Measurements from ENCODE around the gene PTPRQ.
"Not testable (repeated sequence)": the region's sequence is repeated elsewhere in the genome, so short reads cannot be mapped to it uniquely, and the experiment has no call there.

PTPRQ gene

GRCh38 chr12:80443974-80444666 is at the start of gene PTPRQ:
Gene PTPRQ (plus strand): TSS chr12:80444235. CDS start chr12:80444346, 111 bp downstream.
- no peak for DNase-seq (ENCODE audit: low read depth in 2 of 2)

GRCh38 chr12:80400571-80400991 is 43.5 kb upstream of the PTPRQ start:
- DNase-seq (ENCODE audit: low read depth in 2 of 2), result no peak

GRCh38 chr12:80401191-80401590 is 42.8 kb upstream of the PTPRQ start:
- DNase-seq (ENCODE audit: low read depth in 2 of 2), result no peak

- DNase-seq (ENCODE audit: low read depth in 2 of 2), result no peak
These were observed 39.4 kb upstream of the PTPRQ start for GRCh38 chr12:80404629-80405028.

GRCh38 chr12:80406253-80406652 is 37.8 kb upstream of the PTPRQ start:
- no peak for DNase-seq (ENCODE audit: low read depth in 2 of 2)

GRCh38 chr12:80411787-80412186 is 32.2 kb upstream of the PTPRQ start:
- DNase-seq (ENCODE audit: low read depth in 2 of 2), result no peak

- no peak for DNase-seq (ENCODE audit: low read depth in 2 of 2)
These were observed 31.6 kb upstream of the PTPRQ start for GRCh38 chr12:80412343-80412953.

GRCh38 chr12:80413462-80413861 is 30.6 kb upstream of the PTPRQ start:
- no peak for DNase-seq (ENCODE audit: low read depth in 2 of 2)

GRCh38 chr12:80415466-80415865 is 28.6 kb upstream of the PTPRQ start:
- no peak for DNase-seq (ENCODE audit: low read depth in 2 of 2)

- no peak for DNase-seq (ENCODE audit: low read depth in 2 of 2)
These were observed 24.4 kb upstream of the PTPRQ start for GRCh38 chr12:80419644-80420043.

GRCh38 chr12:80420075-80420474 is 24.0 kb upstream of the PTPRQ start:
- no peak for DNase-seq (ENCODE audit: low read depth in 2 of 2)

GRCh38 chr12:80422550-80422949 is 21.5 kb upstream of the PTPRQ start:
- no peak for DNase-seq (ENCODE audit: low read depth in 2 of 2)

- no peak for DNase-seq (ENCODE audit: low read depth in 2 of 2)
These were observed 12.0 kb upstream of the PTPRQ start for GRCh38 chr12:80432061-80432460.

GRCh38 chr12:80441921-80442320 is 2.1 kb upstream of the PTPRQ start:
- no peak for DNase-seq (ENCODE audit: low read depth in 2 of 2)

GRCh38 chr12:80442426-80443222 is 1.4 kb upstream of the PTPRQ start:
- no peak for DNase-seq (ENCODE audit: low read depth in 2 of 2)

- no peak for DNase-seq (ENCODE audit: low read depth in 2 of 2)
These were observed 1.2 kb downstream of the PTPRQ start for GRCh38 chr12:80445083-80445793.

GRCh38 chr12:80456513-80456912 is 12.5 kb downstream of the PTPRQ start:
- no peak for DNase-seq (ENCODE audit: low read depth in 2 of 2)

- DNase-seq (ENCODE audit: low read depth in 2 of 2), result no peak
These were observed 16.9 kb downstream of the PTPRQ start for GRCh38 chr12:80460972-80461371.

- DNase-seq (ENCODE audit: low read depth in 2 of 2), result not testable (repeated sequence)
These were observed 17.8 kb downstream of the PTPRQ start for GRCh38 chr12:80461851-80462250.

- DNase-seq (ENCODE audit: low read depth in 2 of 2), result no peak
These were observed 25.6 kb downstream of the PTPRQ start for GRCh38 chr12:80469681-80470080.

GRCh38 chr12:80470403-80470802 is 26.4 kb downstream of the PTPRQ start:
- no peak for DNase-seq (ENCODE audit: low read depth in 2 of 2)

GRCh38 chr12:80472236-80472635 is 28.2 kb downstream of the PTPRQ start:
- no peak for DNase-seq (ENCODE audit: low read depth in 2 of 2)

All from stimulated activated CD8-positive, alpha-beta memory T cell treated with anti-CD3 and anti-CD28 coated beads, Interleukin-15, amount 100 ng/mL, for 4 hours (primary cell).